ENCODE measurements around the gene DENND1A.

The DENND1A gene

GRCh38 chr9:123421186-123421585 is 508.7 kb downstream of the DENND1A start:
- Histone ChIP-seq H2AFZ (ENCODE audit: low read length) (no peak overlapping the region), H4K20me1 (ENCODE audit: insufficient read depth, low read length, poor library complexity, severe bottlenecking) (no peaks in the 10 kb centered on the region), H3K4me1 (ENCODE audit: insufficient read depth, low read length, poor library complexity, severe bottlenecking) (no peaks in the 10 kb centered on the region), H3K4me3 (ENCODE audit: low read length, poor library complexity, severe bottlenecking) (no peak overlapping the region), H3F3A (ENCODE audit: low read depth) (no peaks in the 10 kb centered on the region), H3K9ac (ENCODE audit: low read depth, low read length, poor library complexity, severe bottlenecking) (no peak overlapping the region), H3K36me3 (ENCODE audit: insufficient read depth, low read length) (no peaks in the 10 kb centered on the region), H3K27me3 (ENCODE audit: insufficient read depth, low read length, poor library complexity, severe bottlenecking) (no peaks in the 10 kb centered on the region), H3K79me2 (ENCODE audit: insufficient read depth, low read length) (no peaks in the 10 kb centered on the region), H3K4me2 (ENCODE audit: low read depth, low read length, poor library complexity, severe bottlenecking) (no peak overlapping the region), H3K9me2 (replicated peaks; ENCODE audit: low read depth, low read length) (no peaks in the 10 kb centered on the region), H3K9me3 (ENCODE audit: insufficient read depth, low read depth, low read length) (no peaks in the 10 kb centered on the region)
- TF ChIP-seq CTCF (conservative IDR thresholded peaks at IDR 0.05; ENCODE audit: low read length): no peak
- no peak for TF ChIP-seq EZH2phosphoT487 (IDR thresholded peaks at IDR 0.05; ENCODE audit: borderline replicate concordance)

- no peaks in the 10 kb centered on the region for H3K9me2 ChIP-seq (replicated peaks; ENCODE audit: low read depth, low read length)
- H3K4me1 ChIP-seq (ENCODE audit: insufficient read depth, low read length, poor library complexity, severe bottlenecking): no peaks in the 10 kb centered on the region
- H3F3A ChIP-seq (ENCODE audit: low read depth): no peaks in the 10 kb centered on the region
- no peaks in the 10 kb centered on the region for H3K79me2 ChIP-seq (ENCODE audit: insufficient read depth, low read length)
- TF ChIP-seq CTCF (conservative IDR thresholded peaks at IDR 0.05; ENCODE audit: low read length) (no peak), EZH2phosphoT487 (IDR thresholded peaks at IDR 0.05; ENCODE audit: borderline replicate concordance) (no peak)
- no peaks in the 10 kb centered on the region for H3K27me3 ChIP-seq (ENCODE audit: insufficient read depth, low read length, poor library complexity, severe bottlenecking)
- H4K20me1 ChIP-seq (ENCODE audit: insufficient read depth, low read length, poor library complexity, severe bottlenecking): no peaks in the 10 kb centered on the region
- H3K4me2 ChIP-seq (ENCODE audit: low read depth, low read length, poor library complexity, severe bottlenecking): no peak overlapping the region
- H3K9ac ChIP-seq (ENCODE audit: low read depth, low read length, poor library complexity, severe bottlenecking): no peak overlapping the region
- H3K9me3 ChIP-seq (ENCODE audit: insufficient read depth, low read depth, low read length): no peaks in the 10 kb centered on the region
- H2AFZ ChIP-seq (ENCODE audit: low read length): no peak overlapping the region
- H3K36me3 ChIP-seq (ENCODE audit: insufficient read depth, low read length): no peaks in the 10 kb centered on the region
- H3K4me3 ChIP-seq (ENCODE audit: low read length, poor library complexity, severe bottlenecking): no peak overlapping the region
Observed at GRCh38 chr9:123420592-123421111, 509.3 kb downstream of the DENND1A start.

GRCh38 chr9:123419721-123420591 is 510.0 kb downstream of the DENND1A start:
- Histone ChIP-seq H3K4me1 (ENCODE audit: insufficient read depth, low read length, poor library complexity, severe bottlenecking) (no peaks in the 10 kb centered on the region), H3K27me3 (ENCODE audit: insufficient read depth, low read length, poor library complexity, severe bottlenecking) (no peaks in the 10 kb centered on the region), H2AFZ (ENCODE audit: low read length) (no peak overlapping the region), H3K9me2 (replicated peaks; ENCODE audit: low read depth, low read length) (no peaks in the 10 kb centered on the region), H3K4me3 (ENCODE audit: low read length, poor library complexity, severe bottlenecking) (no peak overlapping the region), H3K36me3 (ENCODE audit: insufficient read depth, low read length) (no peaks in the 10 kb centered on the region), H3K4me2 (ENCODE audit: low read depth, low read length, poor library complexity, severe bottlenecking) (no peak overlapping the region), H3K79me2 (ENCODE audit: insufficient read depth, low read length) (no peaks in the 10 kb centered on the region), H3F3A (ENCODE audit: low read depth) (no peaks in the 10 kb centered on the region), H3K9ac (ENCODE audit: low read depth, low read length, poor library complexity, severe bottlenecking) (no peak overlapping the region), H4K20me1 (ENCODE audit: insufficient read depth, low read length, poor library complexity, severe bottlenecking) (no peaks in the 10 kb centered on the region), H3K9me3 (ENCODE audit: insufficient read depth, low read depth, low read length) (no peaks in the 10 kb centered on the region)
- TF ChIP-seq CTCF (conservative IDR thresholded peaks at IDR 0.05; ENCODE audit: low read length) (no peak), EZH2phosphoT487 (IDR thresholded peaks at IDR 0.05; ENCODE audit: borderline replicate concordance) (no peak)
